ENCODE measurements around the gene CDH13.

- TF ChIP-seq GATA3 (IDR thresholded peaks at IDR 0.05; ENCODE audit: low read depth, low read length) (no peak), GATA2 (IDR thresholded peaks at IDR 0.05; ENCODE audit: low read depth, low read length) (no peak)
These were observed 473.9 kb downstream of the CDH13 start for GRCh38 chr16:83100679-83101078.

Data from SH-SY5Y (cell line).